PC-3 (cell line): ENCODE data around the gene SLCO2A1.

Source experiments
- EZH2phosphoT487 ChIP-seq: fragments of 300-600 bp; sonication (generic); IDR thresholded peaks from 2 replicates; pipeline ENCODE4 v1.6.1; 2018; ENCODE audit warnings: mild to moderate bottlenecking, antibody characterized with exemption, low read length, borderline replicate concordance
- TF ChIP-seq, protein P1 (sequence below): fragments of 300-600 bp; sonication (generic); conservative IDR thresholded peaks from 2 replicates; pipeline ENCODE4 v1.5.1; 2017; ENCODE audit warnings: antibody characterized with exemption, low read depth, mild to moderate bottlenecking, low read length

DNA sequence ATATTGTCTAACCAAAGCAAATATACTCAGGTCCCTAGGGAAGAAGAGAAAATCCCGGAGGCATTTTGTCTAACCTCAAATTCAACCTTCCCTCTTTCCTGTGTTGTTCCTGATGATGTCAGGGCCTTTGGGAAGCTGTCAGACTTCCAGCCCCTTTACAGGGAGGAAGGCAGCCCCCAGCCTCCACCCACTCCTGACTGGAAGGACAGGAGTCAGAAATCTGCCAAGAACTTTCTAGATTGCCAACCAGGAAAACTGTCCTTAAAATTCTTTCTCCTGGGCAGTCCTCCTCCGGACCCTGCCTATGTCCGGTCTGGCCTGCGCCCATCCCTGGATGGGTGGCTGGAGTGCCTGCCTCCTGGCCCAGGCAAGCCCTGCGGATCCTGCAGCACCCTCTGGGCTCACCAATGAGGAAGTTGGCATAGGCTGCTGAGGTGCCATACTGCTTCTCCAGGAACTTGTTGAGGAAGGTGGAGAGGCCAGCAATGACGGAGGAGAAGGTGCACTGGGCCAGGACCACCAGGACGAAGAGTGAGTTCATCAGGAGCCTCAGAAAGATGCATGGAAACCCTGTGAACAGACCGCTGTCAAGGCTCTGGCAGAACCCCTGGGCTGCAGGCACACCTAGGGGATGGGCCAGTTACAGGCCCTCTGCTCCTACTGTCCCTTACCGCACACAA, 81.5 kb downstream of the SLCO2A1 start:
- TF ChIP-seq, protein P1, sequence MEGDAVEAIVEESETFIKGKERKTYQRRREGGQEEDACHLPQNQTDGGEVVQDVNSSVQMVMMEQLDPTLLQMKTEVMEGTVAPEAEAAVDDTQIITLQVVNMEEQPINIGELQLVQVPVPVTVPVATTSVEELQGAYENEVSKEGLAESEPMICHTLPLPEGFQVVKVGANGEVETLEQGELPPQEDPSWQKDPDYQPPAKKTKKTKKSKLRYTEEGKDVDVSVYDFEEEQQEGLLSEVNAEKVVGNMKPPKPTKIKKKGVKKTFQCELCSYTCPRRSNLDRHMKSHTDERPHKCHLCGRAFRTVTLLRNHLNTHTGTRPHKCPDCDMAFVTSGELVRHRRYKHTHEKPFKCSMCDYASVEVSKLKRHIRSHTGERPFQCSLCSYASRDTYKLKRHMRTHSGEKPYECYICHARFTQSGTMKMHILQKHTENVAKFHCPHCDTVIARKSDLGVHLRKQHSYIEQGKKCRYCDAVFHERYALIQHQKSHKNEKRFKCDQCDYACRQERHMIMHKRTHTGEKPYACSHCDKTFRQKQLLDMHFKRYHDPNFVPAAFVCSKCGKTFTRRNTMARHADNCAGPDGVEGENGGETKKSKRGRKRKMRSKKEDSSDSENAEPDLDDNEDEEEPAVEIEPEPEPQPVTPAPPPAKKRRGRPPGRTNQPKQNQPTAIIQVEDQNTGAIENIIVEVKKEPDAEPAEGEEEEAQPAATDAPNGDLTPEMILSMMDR: no peak
- TF ChIP-seq EZH2phosphoT487: no peak
